Stomach (tissue), 9 donors: ENCODE measurements around the gene SRY. TPM values are rescaled to one million over a fixed set of nuclear protein-coding genes. Genes with fewer than 3 reads are reported as not detected.
"Not testable (repeated sequence)": the region's sequence is repeated elsewhere in the genome, so short reads cannot be mapped to it uniquely, and the experiment has no call there.

Experiments used
- DNase-seq, 2 donors: peaks; one replicate each; pipeline versions ENCODE4 v3.0.0 to v3.0.0-alpha.2; 2013 to 2019
- H3K27ac ChIP-seq, 5 donors: fragments of 200-600 bp in 4 of 5; sonication (generic) in 4 of 5; one replicate each; pipeline ENCODE4 v1.5.1; 2013 to 2019; ENCODE audit warnings: mild to moderate bottlenecking in 1 of 5, moderate library complexity in 1 of 5
- H3K27me3 ChIP-seq, 3 donors: fragments of 200-600 bp; sonication (generic); one replicate each; pipeline ENCODE4 v1.5.1; 2017 to 2019; ENCODE audit warnings: mixed run types in 1 of 3
- H3K36me3 ChIP-seq, 4 donors: fragments of 200-600 bp; sonication (generic); 1 replicate in 3 of 4; 2 replicates in 1 of 4; pipeline ENCODE4 v1.5.1; 2016 to 2019
- H3K4me1 ChIP-seq, 4 donors: fragments of 200-600 bp; sonication (generic); one replicate each; pipeline ENCODE4 v1.5.1; 2016 to 2019
- H3K4me3 ChIP-seq, 4 donors: fragments of 200-600 bp; sonication (generic) in 3 of 4; one replicate each; pipeline ENCODE4 v1.5.1; 2016 to 2019; ENCODE audit warnings: mild to moderate bottlenecking in 1 of 4
- H3K9me3 ChIP-seq, 4 donors: fragments of 200-600 bp; sonication (generic); one replicate each; pipeline ENCODE4 v1.5.1; 2016 to 2019
- CTCF ChIP-seq, 7 experiments: fragments of 450-650 bp in 4 of 7; fragments of 200-600 bp in 3 of 7; sonication (generic) in 3 of 7; IDR thresholded peaks; one replicate each; pipeline ENCODE4 v1.5.1; 2016 to 2019; ENCODE audit warnings: antibody characterized with exemption in 7 of 7, control low read depth in 2 of 7, mild to moderate bottlenecking in 1 of 7
- EP300 ChIP-seq: sonication (generic); formaldehyde crosslinking; IDR thresholded peaks from one replicate; pipeline ENCODE4 v1.6.1; 2017; ENCODE audit warnings: antibody characterized with exemption
- POLR2A ChIP-seq, 4 donors: fragments of 450-650 bp; IDR thresholded peaks; one replicate each; pipeline ENCODE4 v1.6.1; 2016; ENCODE audit warnings: antibody characterized with exemption in 4 of 4, control low read depth in 2 of 4, mild to moderate bottlenecking in 1 of 4, moderate library complexity in 1 of 4
- POLR2AphosphoS5 ChIP-seq, 3 donors: sonication (generic); formaldehyde crosslinking; IDR thresholded peaks; one replicate each; pipeline ENCODE4 v1.6.1; 2016; ENCODE audit warnings: antibody characterized with exemption in 3 of 3
- WGBS, 5 donors: extraction: QIAGEN DNeasy Blood & Tissue Kit in 3 of 5; methylation state at CpG; one replicate each; pipeline versions ENCODE4 v1.1.5 to v1.1.7; 2013 to 2018; 5-methylcytosine and 5-hydroxymethylcytosine counted together
- intact Hi-C: fragments of 100-400 bp; cut with DNase I; formaldehyde crosslinking; loops from one replicate; pipeline ENCODE4 v1.15.1; 2023; ENCODE audit warnings: low total_unique reads
- polyA plus RNA-seq, 3 donors: library from polyadenylated mRNA; stranded (reverse); fragments of 200-250 nt; gene quantifications; one replicate each; pipeline ENCODE4 v1.2.3, GENCODE V29; 2013
- total RNA-seq, 5 donors: library from RNA; depleted of rRNA; stranded (reverse); fragments of >200 nt; gene quantifications; one replicate each; pipeline versions ENCODE4 v1.1.0 to v1.2.3, GENCODE V29; 2014 to 2016
- donor health status: healthy with polysubstance abuse.
- donor health status: Bipolar disorder and iron deficiency.
- donor health status: healthy.

SRY gene
- total and polyA plus RNA-seq, 8 donors: 0.90 TPM; not detected in 7

- no peak for DNase-seq
- H3K9me3 ChIP-seq: no peaks in the 10 kb centered on the region
- 17 to 24% (median 23%) methylated on average over 3 of the region's 3 CpGs; no CpG with 5 or more reads in 2 of the 5 donors for WGBS, 5 donors
- H3K36me3 ChIP-seq: no peaks in the 10 kb centered on the region
- H3K27ac ChIP-seq: no peak overlapping the region
- intact Hi-C loops: no loop called here
- no peak overlapping the region for H3K4me3 ChIP-seq
- no peaks in the 10 kb centered on the region for H3K27me3 ChIP-seq
- H3K4me1 ChIP-seq: no peaks in the 10 kb centered on the region
- TF ChIP-seq EP300 (no peak), CTCF (IDR thresholded peaks at IDR 0.05) (no peak), POLR2A (IDR thresholded peaks at IDR 0.05) (no peak), POLR2AphosphoS5 (IDR thresholded peaks at IDR 0.05) (no peak)
These were observed 37.0 kb upstream of the SRY start for GRCh38 chrY:2824471-2824870.

- H3K4me3 ChIP-seq, H3K4me1 ChIP-seq, H3K9me3 ChIP-seq, intact Hi-C loops, H3K36me3 ChIP-seq, DNase-seq, H3K27me3 ChIP-seq, H3K27ac ChIP-seq: not testable (repeated sequence)
- 86 to 92% (median 89%) methylated on average over 8 to 10 of the region's 10 CpGs; no CpG with 5 or more reads in 2 of the 5 donors for WGBS, 5 donors
These were observed 29.8 kb upstream of the SRY start for GRCh38 chrY:2817146-2817896.

GRCh38 chrY:2800246-2800645 lies 12.8 kb upstream of the SRY start:
- no peaks in the 10 kb centered on the region for H3K9me3 ChIP-seq
- TF ChIP-seq EP300 (no peak), CTCF (IDR thresholded peaks at IDR 0.05) (peak in 2 of 7 experiments; percentile 8 to 46), POLR2A (IDR thresholded peaks at IDR 0.05) (no peak), POLR2AphosphoS5 (IDR thresholded peaks at IDR 0.05) (no peak)
- H3K27me3 ChIP-seq: no peaks in the 10 kb centered on the region
- DNase-seq: no peak
- H3K4me1 ChIP-seq: no peaks in the 10 kb centered on the region
- H3K4me3 ChIP-seq: no peak overlapping the region
- intact Hi-C loops: no loop called here
- 14 to 21% (median 18%) methylated on average over 2 of the region's 2 CpGs; no CpG with 5 or more reads in 2 of the 5 donors for WGBS, 5 donors
- H3K27ac ChIP-seq: no peak overlapping the region
- H3K36me3 ChIP-seq: no peaks in the 10 kb centered on the region

- no peaks in the 10 kb centered on the region for H3K27me3 ChIP-seq
- intact Hi-C loops: no loop called here
- no peak overlapping the region for H3K4me3 ChIP-seq
- TF ChIP-seq EP300: no peak
- TF ChIP-seq CTCF (IDR thresholded peaks at IDR 0.05): no peak
- TF ChIP-seq POLR2AphosphoS5 (IDR thresholded peaks at IDR 0.05): no peak
- no peak for TF ChIP-seq POLR2A (IDR thresholded peaks at IDR 0.05)
- DNase-seq: no peak
- no peak overlapping the region for H3K27ac ChIP-seq
- H3K4me1 ChIP-seq: no peaks in the 10 kb centered on the region
- no peaks in the 10 kb centered on the region for H3K9me3 ChIP-seq
- H3K36me3 ChIP-seq: no peaks in the 10 kb centered on the region
These were observed 10.5 kb upstream of the SRY start for GRCh38 chrY:2797991-2798390.

- Histone ChIP-seq H3K36me3 (no peaks in the 10 kb centered on the region), H3K27ac (no peak overlapping the region), H3K9me3 (no peaks in the 10 kb centered on the region), H3K4me3 (no peak overlapping the region), H3K27me3 (no peaks in the 10 kb centered on the region), H3K4me1 (no peaks in the 10 kb centered on the region)
- intact Hi-C loops: no loop called here
- no peak for TF ChIP-seq POLR2A (IDR thresholded peaks at IDR 0.05)
- no peak for TF ChIP-seq CTCF (IDR thresholded peaks at IDR 0.05)
- TF ChIP-seq POLR2AphosphoS5 (IDR thresholded peaks at IDR 0.05): no peak
- TF ChIP-seq EP300: no peak
- WGBS, 5 donors: 47 to 62% (median 47%) methylated on average over 6 to 7 of the region's 7 CpGs; no CpG with 5 or more reads in 2 of the 5 donors
- DNase-seq: no peak
These were observed 9.6 kb upstream of the SRY start for GRCh38 chrY:2796977-2797523.
